Testis (tissue), 3 donors: ENCODE results near the gene ZBTB46. TPM values are rescaled to one million over a fixed set of nuclear protein-coding genes. Genes with fewer than 3 reads are reported as not detected.
A peak's percentile ranks its signal among the peaks of the same experiment; 100 is the strongest.

Experiments used
- DNase-seq: peaks from one replicate; pipeline ENCODE4 v3.0.0-alpha.2; 2019
- H3K27ac ChIP-seq, 2 donors: fragments of 200-600 bp; sonication (generic); one replicate each; pipeline ENCODE4 v1.5.1; 2019
- H3K27me3 ChIP-seq: fragments of 200-600 bp; sonication (generic); one replicate; pipeline ENCODE4 v1.5.1; 2019
- H3K36me3 ChIP-seq: fragments of 200-600 bp; sonication (generic); one replicate; pipeline ENCODE4 v1.5.1; 2017; ENCODE audit warnings: low read depth; ENCODE audit errors: missing control alignments
- H3K4me1 ChIP-seq: fragments of 200-600 bp; sonication (generic); one replicate; pipeline ENCODE4 v1.5.1; 2019
- H3K4me3 ChIP-seq, 2 donors: fragments of 200-600 bp; sonication (generic); one replicate each; pipeline ENCODE4 v1.5.1; 2017 to 2019
- H3K9me3 ChIP-seq: fragments of 200-600 bp; sonication (generic); one replicate; pipeline ENCODE4 v1.5.1; 2017
- CTCF ChIP-seq, 3 experiments: fragments of 450-650 bp in 2 of 3; fragments of 200-600 bp in 1 of 3; sonication (generic) in 1 of 3; IDR thresholded peaks; one replicate each; pipeline ENCODE4 v1.5.1; 2016 to 2019; ENCODE audit warnings: antibody characterized with exemption in 3 of 3, mild to moderate bottlenecking in 2 of 3, moderate library complexity in 1 of 3
- POLR2A ChIP-seq: fragments of 450-650 bp; IDR thresholded peaks from one replicate; pipeline ENCODE4 v1.6.1; 2017; ENCODE audit warnings: antibody characterized with exemption, mild to moderate bottlenecking, moderate library complexity
- WGBS, 2 donors: methylation state at CpG; one replicate each; pipeline ENCODE4 v1.1.5; 2018; 5-methylcytosine and 5-hydroxymethylcytosine counted together
- intact Hi-C: fragments of 100-400 bp; cut with DNase I; formaldehyde crosslinking; loops from one replicate; pipeline ENCODE4 v1.15.1; 2023; ENCODE audit warnings: low total_unique reads
- polyA plus RNA-seq: library from polyadenylated mRNA; stranded (reverse); fragments of 350-450 nt; fragmentation: Illumina TruSeq; extraction: RNeasy Lipid Tissue Mini Kit (QIAGEN cat#74804); gene quantifications from one replicate; pipeline ENCODE4 v1.2.3, GENCODE V29; 2014; ENCODE audit warnings: low read depth, low replicate concordance; ENCODE audit not compliant: insufficient read depth
- total RNA-seq, 2 donors: library from RNA; depleted of rRNA; stranded (reverse); fragments of >200 nt; gene quantifications; one replicate each; pipeline ENCODE4 v1.2.3, GENCODE V29; 2016

The ZBTB46 gene
- total and polyA plus RNA-seq, 3 donors from 2014 or later, result 5.2 to 15.4 (median 12.5) TPM

- Histone ChIP-seq H3K36me3 (no peaks in the 10 kb centered on the region), H3K27me3 (no peaks in the 10 kb centered on the region), H3K4me1 (peaks cover 9% of the 10 kb centered on the region), H3K27ac (peak overlapping the region; percentile 45 to 66), H3K9me3 (no peaks in the 10 kb centered on the region), H3K4me3 (no peak overlapping the region)
- peak; percentile 90 for DNase-seq
- 47 to 48% methylated on average over 7 to 21 of the region's 21 CpGs for WGBS, 2 donors
- TF ChIP-seq POLR2A, result no peak
- TF ChIP-seq CTCF (IDR thresholded peaks at IDR 0.05), result no peak
- intact Hi-C loops, result no loop called here
Measured at GRCh38 chr20:63835021-63835858, 4.2 kb upstream of the ZBTB46 start.

GRCh38 chr20:63834491-63834880 is 3.4 kb upstream of the ZBTB46 start:
- Histone ChIP-seq H3K9me3 (no peaks in the 10 kb centered on the region), H3K4me1 (peaks cover 13% of the 10 kb centered on the region), H3K27me3 (no peaks in the 10 kb centered on the region), H3K4me3 (no peak overlapping the region), H3K36me3 (no peaks in the 10 kb centered on the region), H3K27ac (peak overlapping the region; percentile 45 to 66)
- WGBS, 2 donors, result 86 to 92% methylated on average over 8 to 9 of the region's 9 CpGs
- intact Hi-C loops, result no loop called here
- TF ChIP-seq CTCF (IDR thresholded peaks at IDR 0.05), result no peak
- no peak for TF ChIP-seq POLR2A
- no peak for DNase-seq

- no peak for DNase-seq
- Histone ChIP-seq H3K27me3 (no peaks in the 10 kb centered on the region), H3K4me3 (no peak overlapping the region), H3K36me3 (no peaks in the 10 kb centered on the region), H3K9me3 (no peaks in the 10 kb centered on the region), H3K4me1 (peaks cover 15% of the 10 kb centered on the region), H3K27ac (peak overlapping the region in 1 of 2 donors; percentile 53)
- 59 to 72% methylated on average over 18 to 20 of the region's 20 CpGs for WGBS, 2 donors
- TF ChIP-seq CTCF (IDR thresholded peaks at IDR 0.05) (peak in 1 of 3 experiments; percentile 7), POLR2A (no peak)
- intact Hi-C loops, result no loop called here
Measured at GRCh38 chr20:63833776-63834490, 2.9 kb upstream of the ZBTB46 start.

- WGBS, 2 donors, result 1 to 4% methylated on average over 17 to 59 of the region's 76 CpGs
- Histone ChIP-seq H3K4me3 (peak overlapping the region; percentile 58 to 62), H3K9me3 (no peaks in the 10 kb centered on the region), H3K36me3 (no peaks in the 10 kb centered on the region), H3K27me3 (no peaks in the 10 kb centered on the region), H3K27ac (peak overlapping the region; percentile 59 to 83), H3K4me1 (peaks cover 20% of the 10 kb centered on the region)
- intact Hi-C loops, result no loop called here
- TF ChIP-seq POLR2A (no peak), CTCF (IDR thresholded peaks at IDR 0.05) (no peak)
- DNase-seq, result peak; percentile 42
Measured at GRCh38 chr20:63831993-63832686, 1.1 kb upstream of the ZBTB46 start.
